ENCODE data around the gene MLF1. TPM values are rescaled to one million over a fixed set of nuclear protein-coding genes. Genes with fewer than 3 reads are reported as not detected.

Gene MLF1
- total and polyA plus RNA-seq, 2 of the 4 experiments (the other 2 are of a cell fraction), result 4.7 to 5.2 TPM

DNA sequence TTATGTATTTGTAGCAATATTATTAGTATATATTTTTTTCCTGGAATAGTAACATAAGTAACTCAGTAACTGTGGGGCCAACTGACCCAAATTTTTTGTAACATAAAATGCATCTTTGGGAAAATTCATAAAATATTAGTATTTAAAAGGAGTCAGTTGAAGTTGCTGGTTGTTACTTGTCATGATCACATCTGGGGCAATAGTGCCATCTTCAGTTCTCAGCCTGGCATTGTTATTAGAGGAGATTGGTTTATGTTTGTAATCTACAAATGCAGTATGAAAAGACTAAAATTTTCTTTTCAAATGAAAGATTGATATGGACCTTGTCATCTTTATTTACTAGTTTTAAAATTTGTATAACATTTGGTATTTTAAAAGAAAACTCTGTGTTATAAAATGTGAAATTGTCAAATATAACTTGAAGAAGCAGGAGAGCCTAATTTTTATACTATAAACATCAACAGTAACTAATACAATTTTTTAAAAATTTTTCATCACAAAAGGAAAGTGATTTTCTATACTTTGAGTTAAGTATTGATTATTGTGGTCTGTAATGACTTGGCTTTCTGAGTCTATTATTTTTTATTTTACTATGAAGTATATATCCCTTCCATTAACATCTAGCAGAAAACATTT, 38.8 kb upstream of the MLF1 start:
- no peak overlapping the region for H2BK20ac ChIP-seq (ENCODE audit: low read depth, low read length)
- no peak overlapping the region for H2BK5ac ChIP-seq (ENCODE audit: low read depth, low read length, poor library complexity, severe bottlenecking)
- dilution Hi-C loops (cut with HindIII; ENCODE audit: low sequenced_read_pairs, unreplicated experiment), result no loop called here
- no peak overlapping the region for H3K9ac ChIP-seq (ENCODE audit: low read depth, low read length)
- no peak overlapping the region for H2BK15ac ChIP-seq (ENCODE audit: low read depth, low read length)
- in situ Hi-C loops (cut with MboI; ENCODE audit: low sequenced_read_pairs), result no loop called here
- no peaks in the 10 kb centered on the region for H3K9me1 ChIP-seq (ENCODE audit: insufficient read depth, low read length)
- H3K4me1 ChIP-seq (ENCODE audit: control insufficient read depth, insufficient read depth, low read length), result no peaks in the 10 kb centered on the region
- H3K27ac ChIP-seq (ENCODE audit: insufficient read depth, low read length), result no peak overlapping the region
- H3K9me3 ChIP-seq (ENCODE audit: control insufficient read depth, insufficient read depth, low read length), result no peaks in the 10 kb centered on the region
- H3K27me3 ChIP-seq (ENCODE audit: control insufficient read depth, insufficient read depth, low read length), result no peaks in the 10 kb centered on the region
- H2AK5ac ChIP-seq (ENCODE audit: low read depth, low read length), result no peak overlapping the region
- no peak overlapping the region for H2AFZ ChIP-seq (replicated peaks; ENCODE audit: low read length, poor library complexity)
- no peak overlapping the region for H3K4ac ChIP-seq (ENCODE audit: low read depth, low read length)
- H2AK9ac ChIP-seq (replicated peaks; ENCODE audit: low read depth, low read length, poor library complexity), result no peak overlapping the region
- ATAC-seq (ENCODE audit: low read depth) (peak; percentile 54), DNase-seq (peak; percentile 70)
- no peak overlapping the region for H3K56ac ChIP-seq (ENCODE audit: extremely low read depth, insufficient read depth, low read length)
- no peak overlapping the region for H3K23ac ChIP-seq (ENCODE audit: low read depth, low read length)
- H4K8ac ChIP-seq (ENCODE audit: low read depth in 2 of 2, low read length in 2 of 2), result no peak overlapping the region
- intact Hi-C loops (cut with micrococcal nuclease), result loop anchor here (1.0 to 5.0 kb wide), 7 partner anchors 100 to 1000 kb away; partner anchors contain the start of gene SHOX2
- H3K4me3 ChIP-seq (ENCODE audit: insufficient read depth, low read depth, low read length), result no peak overlapping the region
- POLR2A ChIA-PET (ENCODE audit: unreplicated experiment), result no interaction called here
- no peak for TF ChIP-seq NFE2L2 (IDR thresholded peaks at IDR 0.05; ENCODE audit: low read depth, low read length)
- TF ChIP-seq MAFK (IDR thresholded peaks at IDR 0.05; ENCODE audit: low read depth, low read length), result no peak
- peak; percentile 80 for TF ChIP-seq RAD21 (IDR thresholded peaks at IDR 0.05; ENCODE audit: low read length)
- no peak for TF ChIP-seq RFX5 (IDR thresholded peaks at IDR 0.05; ENCODE audit: low read depth, low read length)
- TF ChIP-seq, protein P1, sequence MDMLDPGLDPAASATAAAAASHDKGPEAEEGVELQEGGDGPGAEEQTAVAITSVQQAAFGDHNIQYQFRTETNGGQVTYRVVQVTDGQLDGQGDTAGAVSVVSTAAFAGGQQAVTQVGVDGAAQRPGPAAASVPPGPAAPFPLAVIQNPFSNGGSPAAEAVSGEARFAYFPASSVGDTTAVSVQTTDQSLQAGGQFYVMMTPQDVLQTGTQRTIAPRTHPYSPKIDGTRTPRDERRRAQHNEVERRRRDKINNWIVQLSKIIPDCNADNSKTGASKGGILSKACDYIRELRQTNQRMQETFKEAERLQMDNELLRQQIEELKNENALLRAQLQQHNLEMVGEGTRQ (IDR thresholded peaks at IDR 0.05; ENCODE audit: low read depth, low read length), result no peak
- no peak for TF ChIP-seq POLR2A (IDR thresholded peaks at IDR 0.05; ENCODE audit: low read depth, low read length)
- TF ChIP-seq BHLHE40 (IDR thresholded peaks at IDR 0.05; ENCODE audit: low read depth, low read length), result no peak
- TF ChIP-seq MXI1 (IDR thresholded peaks at IDR 0.05; ENCODE audit: borderline replicate concordance, low read depth, low read length), result no peak
- TF ChIP-seq MAZ (IDR thresholded peaks at IDR 0.05; ENCODE audit: borderline replicate concordance, low read depth, low read length), result no peak
- TF ChIP-seq, protein P2, sequence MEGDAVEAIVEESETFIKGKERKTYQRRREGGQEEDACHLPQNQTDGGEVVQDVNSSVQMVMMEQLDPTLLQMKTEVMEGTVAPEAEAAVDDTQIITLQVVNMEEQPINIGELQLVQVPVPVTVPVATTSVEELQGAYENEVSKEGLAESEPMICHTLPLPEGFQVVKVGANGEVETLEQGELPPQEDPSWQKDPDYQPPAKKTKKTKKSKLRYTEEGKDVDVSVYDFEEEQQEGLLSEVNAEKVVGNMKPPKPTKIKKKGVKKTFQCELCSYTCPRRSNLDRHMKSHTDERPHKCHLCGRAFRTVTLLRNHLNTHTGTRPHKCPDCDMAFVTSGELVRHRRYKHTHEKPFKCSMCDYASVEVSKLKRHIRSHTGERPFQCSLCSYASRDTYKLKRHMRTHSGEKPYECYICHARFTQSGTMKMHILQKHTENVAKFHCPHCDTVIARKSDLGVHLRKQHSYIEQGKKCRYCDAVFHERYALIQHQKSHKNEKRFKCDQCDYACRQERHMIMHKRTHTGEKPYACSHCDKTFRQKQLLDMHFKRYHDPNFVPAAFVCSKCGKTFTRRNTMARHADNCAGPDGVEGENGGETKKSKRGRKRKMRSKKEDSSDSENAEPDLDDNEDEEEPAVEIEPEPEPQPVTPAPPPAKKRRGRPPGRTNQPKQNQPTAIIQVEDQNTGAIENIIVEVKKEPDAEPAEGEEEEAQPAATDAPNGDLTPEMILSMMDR (conservative IDR thresholded peaks at IDR 0.05; ENCODE audit: low read depth, low read length), result peak; percentile 70
- TF ChIP-seq, protein P3, sequence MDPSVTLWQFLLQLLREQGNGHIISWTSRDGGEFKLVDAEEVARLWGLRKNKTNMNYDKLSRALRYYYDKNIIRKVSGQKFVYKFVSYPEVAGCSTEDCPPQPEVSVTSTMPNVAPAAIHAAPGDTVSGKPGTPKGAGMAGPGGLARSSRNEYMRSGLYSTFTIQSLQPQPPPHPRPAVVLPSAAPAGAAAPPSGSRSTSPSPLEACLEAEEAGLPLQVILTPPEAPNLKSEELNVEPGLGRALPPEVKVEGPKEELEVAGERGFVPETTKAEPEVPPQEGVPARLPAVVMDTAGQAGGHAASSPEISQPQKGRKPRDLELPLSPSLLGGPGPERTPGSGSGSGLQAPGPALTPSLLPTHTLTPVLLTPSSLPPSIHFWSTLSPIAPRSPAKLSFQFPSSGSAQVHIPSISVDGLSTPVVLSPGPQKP (IDR thresholded peaks at IDR 0.05; ENCODE audit: borderline replicate concordance, low read depth, low read length), result no peak
- no peak for TF ChIP-seq FOS (IDR thresholded peaks at IDR 0.05; ENCODE audit: low read depth, low read length)
- TF ChIP-seq SMC3 (IDR thresholded peaks at IDR 0.05; ENCODE audit: low read depth, low read length), result peak; percentile 60
- no peak for TF ChIP-seq RCOR1 (IDR thresholded peaks at IDR 0.05; ENCODE audit: insufficient replicate concordance, low read length)
- H4K20me1 ChIP-seq (ENCODE audit: insufficient read depth, low read length), result no peaks in the 10 kb centered on the region
- H3K14ac ChIP-seq (replicated peaks; ENCODE audit: low read depth, low read length), result no peak overlapping the region
- BruUV-seq (replicated peaks), result no TSS peak
- no peaks in the 10 kb centered on the region for H3K36me3 ChIP-seq (ENCODE audit: control insufficient read depth, insufficient read depth, low read length)
- no peak overlapping the region for H3K18ac ChIP-seq (ENCODE audit: low read depth, low read length)
- H4K5ac ChIP-seq (ENCODE audit: low read depth, low read length), result no peak overlapping the region
- CTCF ChIA-PET, result interaction anchor here (0.6 to 1.2 kb wide), 5 partner anchors 11 to 1000 kb away, joined by 3 to 4 read pairs (median 4); no protein-coding TSS in a partner anchor
- no peak overlapping the region for H3K4me2 ChIP-seq (ENCODE audit: low read depth, low read length)
- no peak overlapping the region for H2BK120ac ChIP-seq (ENCODE audit: low read depth, low read length)
- no peaks in the 10 kb centered on the region for H3K79me1 ChIP-seq (ENCODE audit: low read depth in 1 of 2, low read length in 2 of 2)
- no peak overlapping the region for H4K91ac ChIP-seq (ENCODE audit: insufficient read depth, low read depth, low read length)
